Fibroblast of the aortic adventitia (primary cell): Measurements from ENCODE around the gene SIDT2. TPM values are rescaled to one million over a fixed set of nuclear protein-coding genes. Genes with fewer than 3 reads are reported as not detected.
A peak's percentile ranks its signal among the peaks of the same experiment; 100 is the strongest.

Experiments
- DNase-seq: peaks from one replicate; pipeline ENCODE4 v3.0.0-alpha.2; 2010; ENCODE audit warnings: low read depth
- H3K4me3 ChIP-seq: 2 replicates; pipeline ENCODE4 v1.5.1; 2011; ENCODE audit warnings: low read depth, mild to moderate bottlenecking, control low read depth, low read length, moderate library complexity
- CTCF ChIP-seq: IDR thresholded peaks from 2 replicates; pipeline ENCODE4 v1.5.1; 2011; ENCODE audit warnings: mild to moderate bottlenecking, low read length, control low read depth, inconsistent platforms; ENCODE audit not compliant: insufficient read depth
- total RNA-seq: library from RNA; depleted of rRNA; stranded (reverse); fragments of >200 nt; gene quantifications from 2 replicates; pipeline ENCODE4 v1.2.3, GENCODE V29; 2012; ENCODE audit warnings: low replicate concordance

Gene SIDT2
- total RNA-seq, 1 donor = 12.9 TPM

- peak overlapping the region; percentile 91 for H3K4me3 ChIP-seq
- DNase-seq = peak; percentile 82
- no peak for TF ChIP-seq CTCF
Measured at GRCh38 chr11:117144477-117145392, 33.8 kb upstream of the SIDT2 start.

- peak; percentile 60 for DNase-seq
- TF ChIP-seq CTCF = peak; percentile 38
- peak overlapping the region; percentile 91 for H3K4me3 ChIP-seq
Measured at GRCh38 chr11:117145393-117145761, 33.2 kb upstream of the SIDT2 start.

- no peak for TF ChIP-seq CTCF
- DNase-seq = peak; percentile 20
Measured at GRCh38 chr11:117146521-117146920, 32.0 kb upstream of the SIDT2 start.

GRCh38 chr11:117152066-117152465, 26.5 kb upstream of the SIDT2 start:
- TF ChIP-seq CTCF = no peak
- no peak overlapping the region for H3K4me3 ChIP-seq
- no peak for DNase-seq

More at GRCh38 chr11:117146521-117146920, 32.0 kb upstream of the SIDT2 start:
- peak overlapping the region; percentile 4 for H3K4me3 ChIP-seq

GRCh38 chr11:117154468-117154867, 24.1 kb upstream of the SIDT2 start:
- no peak for DNase-seq
- no peak for TF ChIP-seq CTCF
- no peak overlapping the region for H3K4me3 ChIP-seq

- no peak for TF ChIP-seq CTCF
- no peak overlapping the region for H3K4me3 ChIP-seq
- no peak for DNase-seq
Measured at GRCh38 chr11:117157507-117157906, 21.0 kb upstream of the SIDT2 start.
